Progenitor cell of endocrine pancreas (in vitro differentiated cells): Measurements from ENCODE around the gene DNAH8. TPM values are rescaled to one million over a fixed set of nuclear protein-coding genes. Genes with fewer than 3 reads are reported as not detected.

Source experiments
- DNase-seq: peaks from one replicate; pipeline ENCODE4 v3.0.0; 2021; ENCODE audit warnings: low spot score; ENCODE audit not compliant: unreplicated experiment
- H3K27ac Mint-ChIP-seq: 2 replicates; pipeline ENCODE4 v1.8.0; 2021; ENCODE audit warnings: mild to moderate bottlenecking, moderate library complexity, mixed read lengths
- H3K27me3 Mint-ChIP-seq: 2 replicates; pipeline ENCODE4 v1.8.0; 2021; ENCODE audit warnings: mixed read lengths
- H3K36me3 Mint-ChIP-seq: 2 replicates; pipeline ENCODE4 v1.8.0; 2022; ENCODE audit warnings: mixed read lengths; ENCODE audit not compliant: insufficient read depth
- H3K4me1 Mint-ChIP-seq: 2 replicates; pipeline ENCODE4 v1.8.0; 2021; ENCODE audit warnings: low read depth, mixed read lengths
- H3K4me3 Mint-ChIP-seq: 2 replicates; pipeline ENCODE4 v1.8.0; 2021; ENCODE audit warnings: low read depth, mild to moderate bottlenecking, moderate library complexity, mixed read lengths
- H3K9me3 Mint-ChIP-seq: 2 replicates; pipeline ENCODE4 v1.8.0; 2021; ENCODE audit warnings: low read depth, mixed read lengths
- CTCF ChIP-seq: fragments of 200-600 bp; sonication (generic); IDR thresholded peaks from one replicate; pipeline ENCODE4 v1.5.0; 2021; ENCODE audit warnings: antibody characterized with exemption, mild to moderate bottlenecking; ENCODE audit not compliant: unreplicated experiment
- total RNA-seq: library from RNA; stranded (reverse); gene quantifications from 2 replicates; pipeline ENCODE4 v1.2.1, GENCODE V29; 2021

The DNAH8 gene
- total RNA-seq, 1 donor from 2014 or later, result 0.12 TPM

- Mint-ChIP-seq H3K9me3 (no peaks in the 10 kb centered on the region), H3K4me3 (no peak overlapping the region), H3K27me3 (peaks cover 15% of the 10 kb centered on the region), H3K36me3 (no peaks in the 10 kb centered on the region), H3K4me1 (peaks cover 4% of the 10 kb centered on the region), H3K27ac (no peak overlapping the region)
- TF ChIP-seq CTCF, result no peak
- no peak for DNase-seq
Observed at GRCh38 chr6:38806833-38807232, 91.7 kb downstream of the DNAH8 start.

GRCh38 chr6:38808039-38808438 is 92.9 kb downstream of the DNAH8 start:
- Mint-ChIP-seq H3K27me3 (peaks cover 17% of the 10 kb centered on the region), H3K27ac (no peak overlapping the region), H3K4me3 (no peak overlapping the region), H3K36me3 (no peaks in the 10 kb centered on the region), H3K4me1 (peaks cover 3% of the 10 kb centered on the region), H3K9me3 (no peaks in the 10 kb centered on the region)
- no peak for TF ChIP-seq CTCF
- DNase-seq, result no peak

- Mint-ChIP-seq H3K4me1 (no peaks in the 10 kb centered on the region), H3K27ac (no peak overlapping the region), H3K9me3 (no peaks in the 10 kb centered on the region), H3K27me3 (peaks cover 10% of the 10 kb centered on the region), H3K36me3 (no peaks in the 10 kb centered on the region), H3K4me3 (no peak overlapping the region)
- TF ChIP-seq CTCF, result no peak
- no peak for DNase-seq
Observed at GRCh38 chr6:38813041-38813823, 98.1 kb downstream of the DNAH8 start.

GRCh38 chr6:38814761-38815160 is 99.7 kb downstream of the DNAH8 start:
- DNase-seq, result no peak
- TF ChIP-seq CTCF, result no peak
- H3K27ac Mint-ChIP-seq, result no peak overlapping the region
- no peaks in the 10 kb centered on the region for H3K9me3 Mint-ChIP-seq
- peaks cover 10% of the 10 kb centered on the region for H3K27me3 Mint-ChIP-seq
- H3K4me1 Mint-ChIP-seq, result no peaks in the 10 kb centered on the region
- no peaks in the 10 kb centered on the region for H3K36me3 Mint-ChIP-seq
- H3K4me3 Mint-ChIP-seq, result no peak overlapping the region

- DNase-seq, result no peak
- no peaks in the 10 kb centered on the region for H3K9me3 Mint-ChIP-seq
- no peak for TF ChIP-seq CTCF
- no peaks in the 10 kb centered on the region for H3K4me1 Mint-ChIP-seq
- H3K36me3 Mint-ChIP-seq, result no peaks in the 10 kb centered on the region
- H3K27me3 Mint-ChIP-seq, result peaks cover 10% of the 10 kb centered on the region
- H3K27ac Mint-ChIP-seq, result no peak overlapping the region
- no peak overlapping the region for H3K4me3 Mint-ChIP-seq
Observed at GRCh38 chr6:38815250-38815649, 100.1 kb downstream of the DNAH8 start.
